ENCODE results near the gene CLCN2.

Gene CLCN2

GRCh38 chr3:184349563-184350470 lies 11.6 kb downstream of the CLCN2 start:
- TF ChIP-seq CTCF (IDR thresholded peaks at IDR 0.05; ENCODE audit: insufficient read depth, low read depth, low read length, missing control alignments), result no peak
- no peak for DNase-seq (ENCODE audit: low read depth)
- H3K4me3 ChIP-seq (ENCODE audit: low read depth, low read length), result no peak overlapping the region

GRCh38 chr3:184348057-184348382 lies 13.4 kb downstream of the CLCN2 start:
- H3K4me3 ChIP-seq (ENCODE audit: low read depth, low read length), result no peak overlapping the region
- no peak for DNase-seq (ENCODE audit: low read depth)
- no peak for TF ChIP-seq CTCF (IDR thresholded peaks at IDR 0.05; ENCODE audit: insufficient read depth, low read depth, low read length, missing control alignments)

- TF ChIP-seq CTCF (IDR thresholded peaks at IDR 0.05; ENCODE audit: insufficient read depth, low read depth, low read length, missing control alignments), result no peak
- no peak overlapping the region for H3K4me3 ChIP-seq (ENCODE audit: low read depth, low read length)
- no peak for DNase-seq (ENCODE audit: low read depth)
Observed at GRCh38 chr3:184347321-184348056, 13.9 kb downstream of the CLCN2 start.

- H3K4me3 ChIP-seq (ENCODE audit: low read depth, low read length), result no peak overlapping the region
Observed at GRCh38 chr3:184346480-184347190, 14.8 kb downstream of the CLCN2 start.

GRCh38 chr3:184345317-184346144 lies 15.9 kb downstream of the CLCN2 start:
- TF ChIP-seq CTCF (IDR thresholded peaks at IDR 0.05; ENCODE audit: insufficient read depth, low read depth, low read length, missing control alignments), result peak; percentile 38
- peak; percentile 55 for DNase-seq (ENCODE audit: low read depth)
- no peak overlapping the region for H3K4me3 ChIP-seq (ENCODE audit: low read depth, low read length)

More at GRCh38 chr3:184346480-184347190, 14.8 kb downstream of the CLCN2 start:
- TF ChIP-seq CTCF (IDR thresholded peaks at IDR 0.05; ENCODE audit: insufficient read depth, low read depth, low read length, missing control alignments), result no peak
- DNase-seq (ENCODE audit: low read depth), result no peak

Measured in GM12865 (cell line).